ENCODE data around the gene GPC1.

The GPC1 gene

GRCh38 chr2:240463274-240463865, 27.9 kb downstream of the GPC1 start:
- TF ChIP-seq CTCF (conservative IDR thresholded peaks at IDR 0.05) (no peak), ZFX (IDR thresholded peaks at IDR 0.05) (no peak)
- no peak overlapping the region for H3K27ac ChIP-seq

DNA sequence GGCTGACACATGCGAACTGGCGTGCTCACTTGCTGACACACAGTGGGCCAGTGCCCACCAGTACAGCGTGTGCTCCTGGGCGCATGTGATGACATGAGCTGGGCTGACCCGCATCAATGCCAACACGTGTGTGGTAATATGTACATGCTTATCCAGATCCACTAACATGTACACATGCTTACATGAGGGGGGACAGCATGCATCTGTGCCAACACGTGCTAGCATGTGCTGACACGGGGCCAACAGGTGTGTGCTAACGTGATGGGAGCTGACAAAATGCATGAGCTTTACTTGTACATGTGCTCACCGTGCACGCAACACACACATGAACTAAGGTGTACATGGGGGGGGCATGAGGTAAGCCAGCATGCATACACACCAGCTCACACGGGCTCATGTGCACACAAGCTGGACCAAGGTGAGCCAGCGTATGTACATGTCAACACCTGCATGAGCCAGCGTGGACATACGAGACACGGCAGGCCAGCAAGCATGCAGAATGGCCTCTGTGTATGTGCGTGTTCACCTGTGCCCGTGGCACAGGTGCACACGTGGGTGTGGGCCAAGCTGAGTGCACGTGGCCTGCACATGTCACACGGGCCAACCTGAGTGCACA, 28.5 kb downstream of the GPC1 start:
- H3K27ac ChIP-seq: no peak overlapping the region
- no peak for TF ChIP-seq ZFX (IDR thresholded peaks at IDR 0.05)
- no peak for TF ChIP-seq CTCF (conservative IDR thresholded peaks at IDR 0.05)

DNA sequence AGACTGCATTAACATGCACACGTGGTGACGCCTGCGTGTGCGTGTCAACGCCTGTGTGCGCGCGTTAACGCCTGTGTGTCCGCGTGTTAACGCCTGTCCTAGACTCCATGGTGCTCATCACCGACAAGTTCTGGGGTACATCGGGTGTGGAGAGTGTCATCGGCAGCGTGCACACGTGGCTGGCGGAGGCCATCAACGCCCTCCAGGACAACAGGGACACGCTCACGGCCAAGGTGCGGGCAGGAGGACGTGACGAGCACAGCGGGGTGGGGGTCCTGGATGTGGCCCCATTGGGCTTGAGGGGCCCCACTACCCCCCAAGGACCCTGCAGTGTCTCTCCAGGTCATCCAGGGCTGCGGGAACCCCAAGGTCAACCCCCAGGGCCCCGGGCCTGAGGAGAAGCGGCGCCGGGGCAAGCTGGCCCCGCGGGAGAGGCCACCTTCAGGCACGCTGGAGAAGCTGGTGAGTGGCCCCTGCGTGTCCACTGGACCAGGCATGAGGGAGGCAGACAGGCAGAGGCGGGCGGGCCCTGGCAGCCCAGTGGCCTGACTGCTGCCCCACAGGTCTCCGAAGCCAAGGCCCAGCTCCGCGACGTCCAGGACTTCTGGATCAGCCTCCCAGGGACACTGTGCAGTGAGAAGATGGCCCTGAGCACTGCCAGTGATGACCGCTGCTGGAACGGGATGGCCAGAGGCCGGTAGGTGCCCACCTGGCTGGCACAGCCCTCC, 29.2 kb downstream of the GPC1 start:
- TF ChIP-seq CTCF (conservative IDR thresholded peaks at IDR 0.05) (no peak), ZFX (IDR thresholded peaks at IDR 0.05) (no peak)
- no peak overlapping the region for H3K27ac ChIP-seq

DNA sequence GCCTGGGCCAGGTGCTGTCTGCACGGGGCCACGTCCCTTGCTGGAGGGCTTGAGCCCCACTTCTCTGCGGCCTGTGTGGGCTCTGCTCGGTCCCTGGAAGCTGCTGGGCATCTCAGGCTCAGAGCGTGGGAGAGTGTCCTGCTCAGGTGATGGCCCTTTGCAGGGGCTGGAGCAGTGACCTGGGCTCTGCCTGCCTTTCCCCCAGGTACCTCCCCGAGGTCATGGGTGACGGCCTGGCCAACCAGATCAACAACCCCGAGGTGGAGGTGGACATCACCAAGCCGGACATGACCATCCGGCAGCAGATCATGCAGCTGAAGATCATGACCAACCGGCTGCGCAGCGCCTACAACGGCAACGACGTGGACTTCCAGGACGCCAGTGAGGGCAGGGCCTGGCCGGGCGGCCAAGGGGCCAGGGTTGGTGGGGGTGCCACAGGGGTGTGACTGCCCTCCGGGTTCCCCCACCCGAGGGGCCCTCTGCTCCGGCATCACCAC, 29.9 kb downstream of the GPC1 start:
- H3K27ac ChIP-seq: no peak overlapping the region
- no peak for TF ChIP-seq ZFX (IDR thresholded peaks at IDR 0.05)
- TF ChIP-seq CTCF (conservative IDR thresholded peaks at IDR 0.05): no peak

- TF ChIP-seq ZFX (IDR thresholded peaks at IDR 0.05): no peak
- TF ChIP-seq CTCF (conservative IDR thresholded peaks at IDR 0.05): no peak
- H3K27ac ChIP-seq: no peak overlapping the region
Measured at GRCh38 chr2:240465765-240466578, 30.5 kb downstream of the GPC1 start.

DNA sequence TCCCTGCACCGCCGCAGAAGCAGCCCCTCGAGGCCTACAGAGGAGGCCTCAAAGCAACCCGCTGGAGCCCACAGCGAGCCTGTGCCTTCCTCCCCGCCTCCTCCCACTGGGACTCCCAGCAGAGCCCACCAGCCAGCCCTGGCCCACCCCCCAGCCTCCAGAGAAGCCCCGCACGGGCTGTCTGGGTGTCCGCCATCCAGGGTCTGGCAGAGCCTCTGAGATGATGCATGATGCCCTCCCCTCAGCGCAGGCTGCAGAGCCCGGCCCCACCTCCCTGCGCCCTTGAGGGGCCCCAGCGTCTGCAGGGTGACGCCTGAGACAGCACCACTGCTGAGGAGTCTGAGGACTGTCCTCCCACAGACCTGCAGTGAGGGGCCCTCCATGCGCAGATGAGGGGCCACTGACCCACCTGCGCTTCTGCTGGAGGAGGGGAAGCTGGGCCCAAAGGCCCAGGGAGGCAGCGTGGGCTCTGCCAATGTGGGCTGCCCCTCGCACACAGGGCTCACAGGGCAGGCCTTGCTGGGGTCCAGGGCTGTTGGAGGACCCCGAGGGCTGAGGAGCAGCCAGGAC, 31.2 kb downstream of the GPC1 start:
- TF ChIP-seq ZFX (IDR thresholded peaks at IDR 0.05) (no peak), CTCF (conservative IDR thresholded peaks at IDR 0.05) (no peak)
- no peak overlapping the region for H3K27ac ChIP-seq

Measured in C4-2B (cell line).